ENCODE results near the gene ATP1B3. TPM values are rescaled to one million over a fixed set of nuclear protein-coding genes. Genes with fewer than 3 reads are reported as not detected.
A peak's percentile ranks its signal among the peaks of the same experiment; 100 is the strongest.

ATP1B3 gene
- total RNA-seq, 1 experiment from 2014 or later, result 155 TPM

GRCh38 chr3:141939759-141940158 is 63.3 kb downstream of the ATP1B3 start:
- H3K4me1 Mint-ChIP-seq (ENCODE audit: low read depth, unreplicated experiment), result no peaks in the 10 kb centered on the region
- CTCF ChIA-PET, result no interaction called here
- no peaks in the 10 kb centered on the region for H3K36me3 ChIP-seq (ENCODE audit: control insufficient read depth, insufficient read depth, low read length)
- H3K27ac Mint-ChIP-seq (ENCODE audit: unreplicated experiment), result no peak overlapping the region
- no peaks in the 10 kb centered on the region for H3K27me3 Mint-ChIP-seq (ENCODE audit: insufficient read depth, unreplicated experiment)
- no peak overlapping the region for H3K4me3 Mint-ChIP-seq (ENCODE audit: unreplicated experiment)
- peaks cover 16% of the 10 kb centered on the region for H3K4me1 ChIP-seq
- H3K4me3 ChIP-seq (ENCODE audit: low read depth, low read length), result no peak overlapping the region
- H3K27me3 ChIP-seq (replicated peaks; ENCODE audit: control insufficient read depth, insufficient read depth, low read length), result no peaks in the 10 kb centered on the region
- H3K9me3 ChIP-seq, result no peaks in the 10 kb centered on the region
- POLR2A ChIA-PET, result no interaction called here
- no peak for DNase-seq
- intact Hi-C loops (cut with micrococcal nuclease; ENCODE audit: unreplicated experiment), result no loop called here
- H3K9me3 Mint-ChIP-seq (ENCODE audit: unreplicated experiment), result no peaks in the 10 kb centered on the region
- TF ChIP-seq, protein P1, sequence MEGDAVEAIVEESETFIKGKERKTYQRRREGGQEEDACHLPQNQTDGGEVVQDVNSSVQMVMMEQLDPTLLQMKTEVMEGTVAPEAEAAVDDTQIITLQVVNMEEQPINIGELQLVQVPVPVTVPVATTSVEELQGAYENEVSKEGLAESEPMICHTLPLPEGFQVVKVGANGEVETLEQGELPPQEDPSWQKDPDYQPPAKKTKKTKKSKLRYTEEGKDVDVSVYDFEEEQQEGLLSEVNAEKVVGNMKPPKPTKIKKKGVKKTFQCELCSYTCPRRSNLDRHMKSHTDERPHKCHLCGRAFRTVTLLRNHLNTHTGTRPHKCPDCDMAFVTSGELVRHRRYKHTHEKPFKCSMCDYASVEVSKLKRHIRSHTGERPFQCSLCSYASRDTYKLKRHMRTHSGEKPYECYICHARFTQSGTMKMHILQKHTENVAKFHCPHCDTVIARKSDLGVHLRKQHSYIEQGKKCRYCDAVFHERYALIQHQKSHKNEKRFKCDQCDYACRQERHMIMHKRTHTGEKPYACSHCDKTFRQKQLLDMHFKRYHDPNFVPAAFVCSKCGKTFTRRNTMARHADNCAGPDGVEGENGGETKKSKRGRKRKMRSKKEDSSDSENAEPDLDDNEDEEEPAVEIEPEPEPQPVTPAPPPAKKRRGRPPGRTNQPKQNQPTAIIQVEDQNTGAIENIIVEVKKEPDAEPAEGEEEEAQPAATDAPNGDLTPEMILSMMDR (IDR thresholded peaks at IDR 0.05; ENCODE audit: insufficient read depth in 1 of 2, low read depth in 1 of 2, low read length in 1 of 2, severe bottlenecking in 1 of 2, unreplicated experiment in 1 of 2), result no peak
- no peaks in the 10 kb centered on the region for H3K36me3 Mint-ChIP-seq (ENCODE audit: insufficient read depth, unreplicated experiment)
- no TSS peak for BruUV-seq (replicated peaks)

DNA sequence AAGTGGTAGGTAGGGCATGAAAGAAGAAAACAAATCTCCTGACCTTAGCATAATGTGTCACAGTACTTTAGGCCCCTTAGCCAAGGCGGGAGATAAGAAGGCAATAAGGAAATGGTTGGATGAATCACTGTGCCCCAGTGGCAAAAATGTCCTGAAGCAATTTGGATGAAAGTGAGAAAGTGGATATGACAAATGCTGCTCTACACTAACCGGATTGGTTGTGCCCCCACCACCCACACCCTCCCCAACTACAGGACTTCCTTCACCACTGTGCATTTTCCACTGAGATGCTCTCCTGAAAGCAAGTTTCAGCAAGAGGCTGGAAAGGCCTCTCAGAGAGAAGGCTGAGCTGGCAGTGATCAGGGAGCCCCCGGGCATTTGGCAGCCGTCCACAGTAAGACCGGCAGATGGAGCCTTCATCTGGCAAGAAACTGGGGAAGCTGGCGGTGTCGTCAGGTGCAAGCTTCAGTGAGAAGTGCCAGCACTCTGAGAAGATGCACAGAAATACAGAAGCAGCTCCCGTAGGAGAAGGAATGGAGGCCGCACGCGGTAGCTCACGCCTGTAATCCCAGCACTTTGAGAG is 63.8 kb downstream of the ATP1B3 start:
- no peaks in the 10 kb centered on the region for H3K27me3 ChIP-seq (replicated peaks; ENCODE audit: control insufficient read depth, insufficient read depth, low read length)
- H3K9me3 Mint-ChIP-seq (ENCODE audit: unreplicated experiment), result no peaks in the 10 kb centered on the region
- POLR2A ChIA-PET, result no interaction called here
- DNase-seq, result peak in 1 of 2 experiments; percentile 44
- no peak overlapping the region for H3K4me3 Mint-ChIP-seq (ENCODE audit: unreplicated experiment)
- H3K27ac Mint-ChIP-seq (ENCODE audit: unreplicated experiment), result no peak overlapping the region
- no peaks in the 10 kb centered on the region for H3K27me3 Mint-ChIP-seq (ENCODE audit: insufficient read depth, unreplicated experiment)
- no peaks in the 10 kb centered on the region for H3K36me3 ChIP-seq (ENCODE audit: control insufficient read depth, insufficient read depth, low read length)
- no peak overlapping the region for H3K4me3 ChIP-seq (ENCODE audit: low read depth, low read length)
- H3K4me1 Mint-ChIP-seq (ENCODE audit: low read depth, unreplicated experiment), result no peaks in the 10 kb centered on the region
- BruUV-seq (replicated peaks), result no TSS peak
- CTCF ChIA-PET, result no interaction called here
- TF ChIP-seq, protein P1 (IDR thresholded peaks at IDR 0.05; ENCODE audit: insufficient read depth in 1 of 2, low read depth in 1 of 2, low read length in 1 of 2, severe bottlenecking in 1 of 2, unreplicated experiment in 1 of 2), result no peak
- no peaks in the 10 kb centered on the region for H3K9me3 ChIP-seq
- peaks cover 16% of the 10 kb centered on the region for H3K4me1 ChIP-seq
- H3K36me3 Mint-ChIP-seq (ENCODE audit: insufficient read depth, unreplicated experiment), result no peaks in the 10 kb centered on the region
- intact Hi-C loops (cut with micrococcal nuclease; ENCODE audit: unreplicated experiment), result no loop called here

DNA sequence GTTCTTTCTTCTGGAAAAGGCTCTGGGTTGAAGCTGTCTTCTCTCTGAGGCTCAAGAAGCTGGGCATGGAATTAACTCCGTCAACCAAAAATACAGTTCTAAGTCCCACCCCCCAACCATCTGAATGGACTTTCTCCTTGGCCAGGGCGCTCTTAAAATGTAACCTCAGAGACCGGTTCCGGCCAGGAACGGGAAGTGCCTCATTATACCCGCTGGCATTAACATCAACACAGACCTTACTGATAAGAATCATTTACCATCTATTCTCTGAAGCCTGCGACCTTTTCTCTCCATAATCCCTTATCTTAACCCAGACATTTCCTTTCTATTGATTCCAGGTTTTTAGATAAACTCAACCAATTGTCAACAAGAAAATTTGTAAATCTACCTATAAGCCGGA is 64.7 kb downstream of the ATP1B3 start:
- no peak overlapping the region for H3K4me3 ChIP-seq (ENCODE audit: low read depth, low read length)
- DNase-seq, result no peak
- Mint-ChIP-seq H3K36me3 (ENCODE audit: insufficient read depth, unreplicated experiment) (no peaks in the 10 kb centered on the region), H3K9me3 (ENCODE audit: unreplicated experiment) (no peaks in the 10 kb centered on the region), H3K27me3 (ENCODE audit: insufficient read depth, unreplicated experiment) (no peaks in the 10 kb centered on the region), H3K27ac (ENCODE audit: unreplicated experiment) (no peak overlapping the region), H3K4me3 (ENCODE audit: unreplicated experiment) (no peak overlapping the region), H3K4me1 (ENCODE audit: low read depth, unreplicated experiment) (no peaks in the 10 kb centered on the region)
- TF ChIP-seq, protein P1 (IDR thresholded peaks at IDR 0.05; ENCODE audit: insufficient read depth in 1 of 2, low read depth in 1 of 2, low read length in 1 of 2, severe bottlenecking in 1 of 2, unreplicated experiment in 1 of 2), result no peak
- H3K27me3 ChIP-seq (replicated peaks; ENCODE audit: control insufficient read depth, insufficient read depth, low read length), result no peaks in the 10 kb centered on the region
- CTCF ChIA-PET, result no interaction called here
- peaks cover 16% of the 10 kb centered on the region for H3K4me1 ChIP-seq
- H3K9me3 ChIP-seq, result no peaks in the 10 kb centered on the region
- POLR2A ChIA-PET, result no interaction called here
- intact Hi-C loops (cut with micrococcal nuclease; ENCODE audit: unreplicated experiment), result no loop called here
- BruUV-seq (replicated peaks), result no TSS peak
- H3K36me3 ChIP-seq (ENCODE audit: control insufficient read depth, insufficient read depth, low read length), result no peaks in the 10 kb centered on the region

All from Caco-2 (cell line).